HepG2 (cell line): ENCODE measurements around the gene AAMP. TPM values are rescaled to one million over a fixed set of nuclear protein-coding genes. Genes with fewer than 3 reads are reported as not detected.
A peak's percentile ranks its signal among the peaks of the same experiment; 100 is the strongest.

ENCODE experiments used
- EEA1 ChIP-seq: sonication (generic); formaldehyde crosslinking; IDR thresholded peaks from 2 replicates; pipeline ENCODE4 v1.5.1; 2020; ENCODE audit warnings: mild to moderate bottlenecking, missing genetic modification reagents, borderline replicate concordance
- PAXIP1 ChIP-seq: sonication (generic); formaldehyde crosslinking; conservative IDR thresholded peaks from 2 replicates; pipeline ENCODE4 v1.4.0; 2020; ENCODE audit warnings: mild to moderate bottlenecking, missing genetic modification reagents, moderate library complexity
- ZBTB40 ChIP-seq, 2 experiments: fragments of 450-650 bp in 1 of 2; sonication (generic) in 1 of 2; formaldehyde crosslinking in 1 of 2; IDR thresholded peaks; 2 replicates each; pipeline versions ENCODE4 v1.6.1 to v1.8.0; 2016 to 2022; ENCODE audit warnings: antibody characterized with exemption in 1 of 2, mild to moderate bottlenecking in 1 of 2, missing genetic modification reagents in 1 of 2
- polyA plus RNA-seq, 8 experiments: library from polyadenylated mRNA; depleted of rRNA in 3 of 8; stranded (reverse) in 7 of 8; unstranded in 1 of 8; fragments of >200 nt; fragmentation: Illumina TruSeq in 4 of 8; extraction: Trizol in 4 of 8; gene quantifications; 2 replicates each; pipeline versions ENCODE4 v1.2.1 to v1.2.3, GENCODE V29; 2011 to 2016; ENCODE audit warnings: low read depth in 4 of 8, missing spikeins in 1 of 8, mixed read lengths in 1 of 8; ENCODE audit not compliant: insufficient read depth in 1 of 8
- total RNA-seq, 5 experiments: library from RNA; depleted of rRNA; stranded (reverse); fragments of >200 nt; fragmentation: Illumina TruSeq; extraction: Trizol; gene quantifications; 2 replicates each; pipeline ENCODE4 v1.2.3, GENCODE V29; 2016; ENCODE audit warnings: low read depth in 1 of 5
- TF ChIP-seq, protein P1 (sequence below): IDR thresholded peaks from 2 replicates; pipeline ENCODE4 v1.4.0; 2020; ENCODE audit warnings: mild to moderate bottlenecking, missing genetic modification reagents

Gene AAMP
- total and polyA plus RNA-seq, 2 of the 13 experiments (the other 11 are each of a cell fraction or from before 2014, with no cell fraction given): 110 to 186 TPM

- TF ChIP-seq ZBTB40 (IDR thresholded peaks at IDR 0.05) (no peak), ZBTB40 (CRISPR knock-in tag; IDR thresholded peaks at IDR 0.05) (peak; percentile 73; the same call in 1 of the 2 replicates), PAXIP1 (CRISPR knock-in tag) (peak; percentile 65), EEA1 (CRISPR knock-in tag) (no peak)
- TF ChIP-seq, protein P1, sequence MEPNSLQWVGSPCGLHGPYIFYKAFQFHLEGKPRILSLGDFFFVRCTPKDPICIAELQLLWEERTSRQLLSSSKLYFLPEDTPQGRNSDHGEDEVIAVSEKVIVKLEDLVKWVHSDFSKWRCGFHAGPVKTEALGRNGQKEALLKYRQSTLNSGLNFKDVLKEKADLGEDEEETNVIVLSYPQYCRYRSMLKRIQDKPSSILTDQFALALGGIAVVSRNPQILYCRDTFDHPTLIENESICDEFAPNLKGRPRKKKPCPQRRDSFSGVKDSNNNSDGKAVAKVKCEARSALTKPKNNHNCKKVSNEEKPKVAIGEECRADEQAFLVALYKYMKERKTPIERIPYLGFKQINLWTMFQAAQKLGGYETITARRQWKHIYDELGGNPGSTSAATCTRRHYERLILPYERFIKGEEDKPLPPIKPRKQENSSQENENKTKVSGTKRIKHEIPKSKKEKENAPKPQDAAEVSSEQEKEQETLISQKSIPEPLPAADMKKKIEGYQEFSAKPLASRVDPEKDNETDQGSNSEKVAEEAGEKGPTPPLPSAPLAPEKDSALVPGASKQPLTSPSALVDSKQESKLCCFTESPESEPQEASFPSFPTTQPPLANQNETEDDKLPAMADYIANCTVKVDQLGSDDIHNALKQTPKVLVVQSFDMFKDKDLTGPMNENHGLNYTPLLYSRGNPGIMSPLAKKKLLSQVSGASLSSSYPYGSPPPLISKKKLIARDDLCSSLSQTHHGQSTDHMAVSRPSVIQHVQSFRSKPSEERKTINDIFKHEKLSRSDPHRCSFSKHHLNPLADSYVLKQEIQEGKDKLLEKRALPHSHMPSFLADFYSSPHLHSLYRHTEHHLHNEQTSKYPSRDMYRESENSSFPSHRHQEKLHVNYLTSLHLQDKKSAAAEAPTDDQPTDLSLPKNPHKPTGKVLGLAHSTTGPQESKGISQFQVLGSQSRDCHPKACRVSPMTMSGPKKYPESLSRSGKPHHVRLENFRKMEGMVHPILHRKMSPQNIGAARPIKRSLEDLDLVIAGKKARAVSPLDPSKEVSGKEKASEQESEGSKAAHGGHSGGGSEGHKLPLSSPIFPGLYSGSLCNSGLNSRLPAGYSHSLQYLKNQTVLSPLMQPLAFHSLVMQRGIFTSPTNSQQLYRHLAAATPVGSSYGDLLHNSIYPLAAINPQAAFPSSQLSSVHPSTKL: no peak; the same call in 1 of the 2 replicates
Measured at GRCh38 chr2:218284106-218284811, 14.3 kb upstream of the AAMP start (continued).
